H9 (cell line): ENCODE results near the gene EIF4E2. TPM values are rescaled to one million over a fixed set of nuclear protein-coding genes. Genes with fewer than 3 reads are reported as not detected.

Experiments used
- DNase-seq: peaks from one replicate; pipeline ENCODE4 v3.0.0-alpha.2; 2017
- H2AFZ ChIP-seq: one replicate; pipeline ENCODE4 v1.6.1; 2013; ENCODE audit warnings: mild to moderate bottlenecking, low read length, control low read depth, moderate library complexity
- H2AK5ac ChIP-seq: 2 replicates; pipeline ENCODE4 v1.6.1; 2013; ENCODE audit warnings: low read length, control low read depth, mixed read lengths; ENCODE audit not compliant: insufficient read length
- H2BK120ac ChIP-seq: one replicate; pipeline ENCODE4 v1.6.1; 2013; ENCODE audit warnings: low read depth, mild to moderate bottlenecking, low read length, control low read depth, inconsistent platforms; ENCODE audit not compliant: poor library complexity, severe bottlenecking
- H2BK12ac ChIP-seq: 2 replicates; pipeline ENCODE4 v1.6.1; 2013; ENCODE audit warnings: low read length, control low read depth, mixed read lengths, low read depth; ENCODE audit not compliant: insufficient read length
- H2BK15ac ChIP-seq: 2 replicates; pipeline ENCODE4 v1.6.1; 2013; ENCODE audit warnings: low read depth, low read length, control low read depth
- H2BK20ac ChIP-seq: one replicate; pipeline ENCODE4 v1.6.1; 2013; ENCODE audit warnings: low read depth, mild to moderate bottlenecking, low read length, control low read depth, inconsistent platforms; ENCODE audit not compliant: poor library complexity, severe bottlenecking
- H2BK5ac ChIP-seq: 2 replicates; pipeline ENCODE4 v1.6.1; 2013; ENCODE audit warnings: low read length, control low read depth, mixed read lengths; ENCODE audit not compliant: insufficient read length
- H3K14ac ChIP-seq: 2 replicates; pipeline ENCODE4 v1.6.1; 2013; ENCODE audit warnings: low read length, control low read depth; ENCODE audit not compliant: insufficient read depth
- H3K18ac ChIP-seq: 2 replicates; pipeline ENCODE4 v1.6.1; 2013; ENCODE audit warnings: low read depth, mild to moderate bottlenecking, mixed read lengths, low read length, control low read depth; ENCODE audit not compliant: insufficient read length
- H3K23ac ChIP-seq: 2 replicates; pipeline ENCODE4 v1.6.1; 2013; ENCODE audit warnings: low read length, control low read depth, mixed read lengths, low read depth; ENCODE audit not compliant: insufficient read length
- H3K23me2 ChIP-seq: 2 replicates; pipeline ENCODE4 v1.6.1; 2013; ENCODE audit warnings: low read depth, mild to moderate bottlenecking, mixed read lengths, low read length, control low read depth; ENCODE audit not compliant: insufficient read length, poor library complexity, severe bottlenecking
- H3K27ac ChIP-seq: 2 replicates; pipeline ENCODE4 v1.5.1; 2013; ENCODE audit warnings: low read length, control low read depth, mixed read lengths, low read depth; ENCODE audit not compliant: insufficient read length
- H3K27me3 ChIP-seq: 2 replicates; pipeline ENCODE4 v1.6.1; 2013; ENCODE audit warnings: low read length, control low read depth, inconsistent platforms; ENCODE audit not compliant: insufficient read depth
- H3K4ac ChIP-seq: 2 replicates; pipeline ENCODE4 v1.6.1; 2013; ENCODE audit warnings: low read depth, mild to moderate bottlenecking, control low read depth, inconsistent platforms, low read length, moderate library complexity
- H3K4me1 ChIP-seq: 2 replicates; pipeline ENCODE4 v1.6.1; 2013; ENCODE audit warnings: low read length, control low read depth, inconsistent platforms; ENCODE audit not compliant: insufficient read depth
- H3K4me2 ChIP-seq: 2 replicates; pipeline ENCODE4 v1.6.1; 2013; ENCODE audit warnings: low read length, control low read depth, mixed read lengths; ENCODE audit not compliant: insufficient read length, insufficient read depth
- H3K56ac ChIP-seq: 2 replicates; pipeline ENCODE4 v1.6.1; 2013; ENCODE audit warnings: low read depth, mild to moderate bottlenecking, mixed read lengths, low read length, control low read depth; ENCODE audit not compliant: insufficient read length
- H3K79me1 ChIP-seq: 2 replicates; pipeline ENCODE4 v1.6.1; 2013; ENCODE audit warnings: low read depth, mild to moderate bottlenecking, moderate library complexity, low read length, control low read depth, inconsistent platforms; ENCODE audit not compliant: insufficient read depth, poor library complexity, severe bottlenecking
- H3K79me2 ChIP-seq: 2 replicates; pipeline ENCODE4 v1.6.1; 2013; ENCODE audit warnings: low read length, control low read depth, inconsistent platforms; ENCODE audit not compliant: insufficient read depth
- H3K9ac ChIP-seq: 2 replicates; pipeline ENCODE4 v1.6.1; 2013; ENCODE audit warnings: low read length, control low read depth, mixed read lengths; ENCODE audit not compliant: insufficient read length; ENCODE audit errors: extremely low read depth
- H3K9me3 ChIP-seq: one replicate; pipeline ENCODE4 v1.6.1; 2013; ENCODE audit warnings: low read depth, low read length, inconsistent platforms; ENCODE audit not compliant: control insufficient read depth
- H3T11ph ChIP-seq: one replicate; pipeline ENCODE4 v1.6.1; 2013; ENCODE audit warnings: mild to moderate bottlenecking, low read length, control low read depth, inconsistent platforms
- H4K20me1 ChIP-seq: one replicate; pipeline ENCODE4 v1.6.1; 2013; ENCODE audit not compliant: control insufficient read depth, insufficient read length, insufficient read depth
- H4K5ac ChIP-seq: 2 replicates; pipeline ENCODE4 v1.6.1; 2013; ENCODE audit warnings: low read depth, mild to moderate bottlenecking, mixed read lengths, low read length, control low read depth; ENCODE audit not compliant: insufficient read length
- H4K8ac ChIP-seq: replicated peaks from 2 replicates; pipeline ENCODE4 v1.6.1; 2013; ENCODE audit warnings: low read length, control low read depth, mixed read lengths, low read depth; ENCODE audit not compliant: insufficient read length
- H4K91ac ChIP-seq: 2 replicates; pipeline ENCODE4 v1.6.1; 2013; ENCODE audit warnings: low read depth, mild to moderate bottlenecking, moderate library complexity, mixed read lengths, low read length, control low read depth; ENCODE audit not compliant: insufficient read length
- H3K27ac Mint-ChIP-seq, 3 experiments: 2 replicates in 2 of 3; 3 replicates in 1 of 3; pipeline ENCODE4 v1.8.0; 2020 to 2021; ENCODE audit warnings: mixed read lengths in 3 of 3, mild to moderate bottlenecking in 1 of 3, moderate library complexity in 1 of 3
- H3K27me3 Mint-ChIP-seq: 2 replicates; pipeline ENCODE4 v1.8.0; 2021; ENCODE audit warnings: low read depth, mild to moderate bottlenecking, moderate library complexity, mixed read lengths
- H3K36me3 Mint-ChIP-seq, 3 experiments: 2 replicates in 2 of 3; 3 replicates in 1 of 3; pipeline ENCODE4 v1.8.0; 2020 to 2021; ENCODE audit warnings: low read depth in 3 of 3, mixed read lengths in 3 of 3; ENCODE audit not compliant: insufficient read depth in 1 of 3
- H3K4me1 Mint-ChIP-seq, 2 experiments: 2 replicates each; pipeline ENCODE4 v1.8.0; 2020; ENCODE audit warnings: mixed read lengths in 2 of 2
- H3K4me3 Mint-ChIP-seq, 2 experiments: 2 replicates in 1 of 2; 3 replicates in 1 of 2; pipeline ENCODE4 v1.8.0; 2020 to 2021; ENCODE audit warnings: mild to moderate bottlenecking in 2 of 2, mixed read lengths in 2 of 2, moderate library complexity in 1 of 2
- H3K9me3 Mint-ChIP-seq, 2 experiments: 2 replicates in 1 of 2; 3 replicates in 1 of 2; pipeline ENCODE4 v1.8.0; 2020; ENCODE audit warnings: mild to moderate bottlenecking in 2 of 2, mixed read lengths in 2 of 2, moderate library complexity in 1 of 2
- CTCF ChIP-seq: fragments of 200-600 bp; sonication (generic); conservative IDR thresholded peaks from 3 replicates; pipeline ENCODE4 v1.8.0; 2021; ENCODE audit warnings: antibody characterized with exemption, mild to moderate bottlenecking
- whole genome bisulfite sequencing: extraction: QIAGEN DNeasy Blood & Tissue Kit; methylation state at CpG from one replicate; pipeline ENCODE4 v1.1.7; 2013; ENCODE audit warnings: missing lambda C conversion rate, low lambda C conversion rate, mixed read lengths; ENCODE audit not compliant: insufficient read length; ENCODE audit errors: extremely low coverage; 5-methylcytosine and 5-hydroxymethylcytosine counted together
- total RNA-seq: library from RNA; stranded (reverse); gene quantifications from 2 replicates; pipeline ENCODE4 v1.2.1, GENCODE V29; 2021

Gene EIF4E2
- total RNA-seq, 1 experiment from 2014 or later = 109 TPM

GRCh38 chr2:232527905-232528470, 22.5 kb upstream of the EIF4E2 start:
- Histone ChIP-seq H2AFZ (no peak overlapping the region), H2BK5ac (no peak overlapping the region), H2BK12ac (no peak overlapping the region), H2BK120ac (no peak overlapping the region), H3K79me2 (no peaks in the 10 kb centered on the region), H3K18ac (no peak overlapping the region), H4K5ac (no peak overlapping the region), H2BK20ac (no peak overlapping the region), H3K23ac (no peak overlapping the region), H3K27me3 (peaks cover 8% of the 10 kb centered on the region), H3K56ac (no peak overlapping the region), H3K23me2 (peaks cover 9% of the 10 kb centered on the region), H3K79me1 (no peaks in the 10 kb centered on the region), H3K4me2 (no peak overlapping the region), H3T11ph (no peak overlapping the region), H4K20me1 (no peaks in the 10 kb centered on the region), H2BK15ac (no peak overlapping the region), H3K9me3 (no peaks in the 10 kb centered on the region), H4K8ac (no peak overlapping the region), H3K9ac (no peak overlapping the region), H3K4me1 (no peaks in the 10 kb centered on the region), H3K27ac (no peak overlapping the region), H3K4ac (no peak overlapping the region), H2AK5ac (no peak overlapping the region), H4K91ac (no peak overlapping the region), H3K14ac (no peak overlapping the region)
- Mint-ChIP-seq H3K4me3 (no peak overlapping the region), H3K36me3 (no peaks in the 10 kb centered on the region; a peak in 1 of 7 replicates), H3K4me1 (peaks cover 7 to 25% of the 10 kb centered on the region in 2 experiments), H3K9me3 (no peaks in the 10 kb centered on the region), H3K27me3 (peaks cover 65% of the 10 kb centered on the region), H3K27ac (no peak overlapping the region)
- WGBS = no CpG with 5 or more reads among the region's 6 CpGs
- TF ChIP-seq CTCF = no peak
- DNase-seq = no peak
